GM12865 (cell line): ENCODE data around the gene HSFX3.
"Not testable (repeated sequence)": the region's sequence is repeated elsewhere in the genome, so short reads cannot be mapped to it uniquely, and the experiment has no call there.

Experiments used
- DNase-seq: peaks from one replicate; pipeline ENCODE4 v3.0.0; 2010; ENCODE audit warnings: low read depth
- H3K4me3 ChIP-seq: 2 replicates; pipeline ENCODE4 v1.5.1; 2011; ENCODE audit warnings: mild to moderate bottlenecking, low read depth, low read length, control low read depth
- TF ChIP-seq, protein P1 (sequence below): IDR thresholded peaks from 2 replicates; pipeline ENCODE4 v1.5.1; 2011; ENCODE audit warnings: low read length, control low read depth, low read depth, inconsistent platforms; ENCODE audit not compliant: insufficient read depth; ENCODE audit errors: missing control alignments

The HSFX3 gene

DNA sequence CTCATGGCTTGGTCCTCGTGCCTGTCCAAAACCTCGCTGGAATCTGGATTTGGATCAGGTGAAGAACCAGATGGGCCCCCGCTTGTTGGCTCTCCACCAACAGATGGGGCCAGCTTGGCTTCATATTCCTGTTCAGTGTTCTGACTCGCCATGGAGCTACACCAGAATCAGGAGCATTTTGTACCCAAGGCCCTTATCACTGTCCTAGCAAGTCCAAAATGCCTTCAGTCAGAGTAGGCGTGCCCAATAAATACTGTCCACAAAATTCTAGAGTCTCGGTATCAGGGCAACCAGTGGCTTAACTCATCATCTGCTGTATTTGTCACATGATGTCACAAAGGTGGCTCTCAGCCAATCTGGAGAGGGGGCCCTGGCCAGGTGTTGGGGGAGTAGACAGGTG lies at the start of gene HSFX3:
TSS of gene HSFX3 (minus strand) at position 224 of the 400 bp plus-strand sequence. CDS start at position 152, 72 bp downstream.
- DNase-seq, H3K4me3 ChIP-seq: not testable (repeated sequence)

DNA sequence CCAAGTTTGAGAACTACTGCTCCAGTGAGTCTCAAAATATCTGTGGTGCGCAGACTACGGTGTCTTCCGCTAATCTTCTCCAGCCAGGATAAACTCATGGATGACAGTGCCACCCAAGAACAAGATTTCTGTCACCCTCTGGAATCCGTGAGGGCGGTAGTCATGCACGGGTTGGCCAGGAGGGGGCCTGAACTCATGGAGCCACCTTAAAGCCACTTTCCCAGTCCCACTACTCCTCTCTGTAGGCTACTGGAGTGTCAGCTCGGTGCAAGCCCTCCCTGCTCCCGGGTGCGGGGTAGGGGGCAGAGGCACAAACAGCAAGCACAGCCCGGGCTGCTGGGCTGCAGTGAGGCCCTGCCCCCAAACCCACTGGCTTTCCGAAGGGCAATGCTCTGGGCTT lies 48.9 kb upstream of the HSFX3 start:
- DNase-seq, H3K4me3 ChIP-seq: not testable (repeated sequence)
- TF ChIP-seq, protein P1, sequence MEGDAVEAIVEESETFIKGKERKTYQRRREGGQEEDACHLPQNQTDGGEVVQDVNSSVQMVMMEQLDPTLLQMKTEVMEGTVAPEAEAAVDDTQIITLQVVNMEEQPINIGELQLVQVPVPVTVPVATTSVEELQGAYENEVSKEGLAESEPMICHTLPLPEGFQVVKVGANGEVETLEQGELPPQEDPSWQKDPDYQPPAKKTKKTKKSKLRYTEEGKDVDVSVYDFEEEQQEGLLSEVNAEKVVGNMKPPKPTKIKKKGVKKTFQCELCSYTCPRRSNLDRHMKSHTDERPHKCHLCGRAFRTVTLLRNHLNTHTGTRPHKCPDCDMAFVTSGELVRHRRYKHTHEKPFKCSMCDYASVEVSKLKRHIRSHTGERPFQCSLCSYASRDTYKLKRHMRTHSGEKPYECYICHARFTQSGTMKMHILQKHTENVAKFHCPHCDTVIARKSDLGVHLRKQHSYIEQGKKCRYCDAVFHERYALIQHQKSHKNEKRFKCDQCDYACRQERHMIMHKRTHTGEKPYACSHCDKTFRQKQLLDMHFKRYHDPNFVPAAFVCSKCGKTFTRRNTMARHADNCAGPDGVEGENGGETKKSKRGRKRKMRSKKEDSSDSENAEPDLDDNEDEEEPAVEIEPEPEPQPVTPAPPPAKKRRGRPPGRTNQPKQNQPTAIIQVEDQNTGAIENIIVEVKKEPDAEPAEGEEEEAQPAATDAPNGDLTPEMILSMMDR = peak; percentile 1

DNA sequence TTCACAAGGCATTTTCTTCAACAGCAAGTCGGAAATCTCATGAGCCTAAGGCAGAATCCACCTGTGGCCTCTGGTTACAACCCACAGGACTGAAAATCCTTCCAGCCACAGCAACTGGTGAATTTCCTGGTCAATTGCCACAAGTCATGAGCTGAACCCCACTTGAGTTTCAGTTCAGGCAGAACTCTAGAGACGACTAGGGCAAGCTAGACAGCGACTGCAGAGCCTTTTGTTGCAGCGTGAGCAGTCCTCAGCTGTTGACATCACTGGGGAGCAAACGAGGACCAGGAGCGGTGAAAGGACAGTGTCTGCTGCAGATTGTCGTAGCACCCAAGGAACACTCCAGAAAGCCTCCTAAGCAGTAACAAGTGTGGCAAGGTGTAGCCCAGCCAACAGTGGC lies 46.2 kb upstream of the HSFX3 start:
- DNase-seq, H3K4me3 ChIP-seq: not testable (repeated sequence)

- DNase-seq, H3K4me3 ChIP-seq: not testable (repeated sequence)
Observed at GRCh38 chrX:149595214-149595613, 45.5 kb upstream of the HSFX3 start, which contains the start of gene HSFX2. Gene HSFX2 (minus strand): TSS chrX:149595314. CDS start chrX:149594700, 614 bp downstream.

DNA sequence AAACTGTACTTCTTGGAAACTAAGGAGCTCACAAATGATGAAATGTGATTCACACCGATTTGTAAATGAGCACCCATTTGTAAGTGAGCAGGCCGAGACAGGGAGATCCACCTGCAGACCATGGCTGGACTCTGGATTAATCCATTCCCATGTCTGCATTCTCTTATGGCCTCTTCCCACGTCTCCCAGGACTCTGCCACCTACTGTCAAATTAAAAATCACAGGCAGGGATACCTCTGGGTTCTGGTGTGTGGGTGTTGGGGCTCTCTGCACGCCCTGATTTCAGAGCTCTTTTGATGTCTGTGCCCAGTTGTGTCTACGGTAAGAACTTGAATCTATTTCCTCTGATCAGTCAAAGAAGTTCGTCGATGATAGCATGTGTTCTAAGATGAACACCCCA lies 41.3 kb upstream of the HSFX3 start:
- H3K4me3 ChIP-seq = not testable (repeated sequence)

DNA sequence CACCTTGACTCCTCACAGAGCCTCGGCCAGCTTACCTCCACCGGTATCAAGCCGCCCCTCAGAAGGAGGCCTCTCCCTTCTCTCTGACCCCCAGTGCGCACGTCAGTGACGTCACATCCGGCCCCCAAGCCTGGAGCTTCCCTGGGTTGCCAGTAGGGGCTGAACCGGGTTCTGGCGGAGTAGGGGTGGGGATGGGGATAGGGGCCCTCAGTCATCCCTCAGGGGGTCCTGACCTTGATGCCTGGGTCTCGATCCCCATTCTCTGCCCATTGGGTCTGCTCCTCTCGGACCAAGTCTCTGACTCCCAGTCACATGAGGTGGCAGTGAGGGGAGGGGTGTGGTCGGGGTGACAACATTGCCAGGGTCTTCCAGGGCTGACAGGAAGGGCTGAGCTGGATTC lies 37.6 kb upstream of the HSFX3 start, which contains the start of gene MAGEA9B:
TSS of gene MAGEA9B (minus strand) at position 101 of the 400 bp plus-strand sequence. CDS start 4,280 bp downstream, outside the sequence.
- DNase-seq, H3K4me3 ChIP-seq: not testable (repeated sequence)

More for the DNA sequence above, 41.3 kb upstream of the HSFX3 start:
- not testable (repeated sequence) for DNase-seq

DNA sequence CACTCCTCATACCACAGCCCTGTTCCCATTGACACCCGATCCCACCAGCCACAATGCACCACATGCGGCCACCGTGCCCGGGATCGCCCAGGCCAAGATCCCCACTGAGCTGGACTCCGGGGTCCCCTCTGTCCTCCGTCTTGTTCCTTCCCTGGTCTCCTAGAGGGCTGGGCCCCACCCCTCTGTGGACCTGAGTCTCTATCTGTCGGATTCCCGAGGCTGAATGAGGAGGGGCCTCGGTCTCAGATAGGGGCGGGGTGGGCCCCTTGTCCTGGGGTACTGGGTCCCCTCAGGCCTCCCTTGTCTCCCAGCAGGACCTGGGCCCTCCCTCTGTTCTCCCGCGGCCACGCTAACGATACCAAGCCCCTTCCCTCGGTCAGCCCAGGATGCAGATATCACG lies 35.9 kb upstream of the HSFX3 start:
- not testable (repeated sequence) for DNase-seq, H3K4me3 ChIP-seq

GRCh38 chrX:149573456-149573855 lies 23.7 kb upstream of the HSFX3 start:
- H3K4me3 ChIP-seq, DNase-seq: not testable (repeated sequence)

DNA sequence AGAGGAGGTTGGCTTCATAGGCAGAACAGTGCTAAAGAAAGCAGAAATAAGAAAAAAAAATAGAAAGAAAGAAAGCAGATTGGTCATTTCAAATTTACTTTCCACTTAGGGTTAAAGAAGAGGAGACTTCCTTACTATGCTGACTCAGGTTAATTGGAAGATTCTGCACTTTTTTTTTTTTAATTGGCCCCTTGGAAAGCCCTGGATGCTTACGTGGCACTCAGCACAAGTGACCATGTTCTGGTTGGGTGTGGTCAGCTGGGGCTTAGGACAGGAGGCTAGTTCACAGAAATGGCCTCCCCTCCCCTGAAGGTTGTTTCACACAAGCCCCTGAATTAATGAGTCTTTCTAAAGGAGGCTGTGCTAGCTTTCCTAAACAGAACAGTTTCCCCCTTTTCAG lies 23.0 kb upstream of the HSFX3 start:
- TF ChIP-seq, protein P1 = no peak

GRCh38 chrX:149571770-149572169 lies 22.0 kb upstream of the HSFX3 start:
- H3K4me3 ChIP-seq = no peak overlapping the region
- DNase-seq = no peak
- TF ChIP-seq, protein P1 = no peak

More for the DNA sequence above, 23.0 kb upstream of the HSFX3 start:
- no peak overlapping the region for H3K4me3 ChIP-seq
- DNase-seq = no peak

GRCh38 chrX:149570668-149571067 lies 20.9 kb upstream of the HSFX3 start:
- no peak overlapping the region for H3K4me3 ChIP-seq
- TF ChIP-seq, protein P1 = no peak
- no peak for DNase-seq
